ENCODE results near the gene TCN2. TPM values are rescaled to one million over a fixed set of nuclear protein-coding genes. Genes with fewer than 3 reads are reported as not detected.

Gene TCN2
- total RNA-seq, 1 experiment from 2014 or later, result 2.2 TPM

DNA sequence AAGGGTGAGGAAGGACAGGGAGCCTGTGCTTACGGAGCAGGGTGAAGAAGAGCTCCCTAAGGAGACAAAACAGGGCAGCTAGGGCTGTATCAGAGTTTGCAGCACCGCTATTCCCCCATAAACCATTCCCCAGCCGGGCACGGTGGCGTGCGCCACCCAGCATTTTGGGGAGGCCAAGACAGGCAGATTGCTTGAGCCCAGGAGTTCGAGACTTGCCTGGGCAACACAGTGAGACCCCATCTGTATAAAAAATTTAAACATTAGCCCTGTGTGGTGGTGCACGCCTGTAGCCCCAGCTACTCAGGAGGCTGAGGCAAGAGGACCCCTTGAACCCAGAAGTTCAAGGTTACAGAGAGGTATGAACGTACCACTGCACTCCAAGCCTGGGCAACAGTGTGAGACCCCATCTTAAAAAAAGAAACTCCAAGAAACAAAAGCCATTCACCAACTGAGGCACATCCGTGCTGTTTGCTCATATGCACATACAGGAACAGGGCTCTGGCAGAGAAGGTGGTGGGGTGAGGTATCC, 37.2 kb upstream of the TCN2 start:
- H4K20me1 ChIP-seq (ENCODE audit: insufficient read depth), result no peaks in the 10 kb centered on the region
- POLR2A ChIA-PET, result no interaction called here
- no peaks in the 10 kb centered on the region; the same call in 1 of the 2 replicates for H3K27me3 ChIP-seq (ENCODE audit: insufficient read depth, low read length)
- no peak overlapping the region for H3K4me2 ChIP-seq (ENCODE audit: low read length)
- no peaks in the 10 kb centered on the region for H3K9me3 ChIP-seq (ENCODE audit: control insufficient read depth in 1 of 2, insufficient read depth in 1 of 2, low read depth in 1 of 2, low read length in 2 of 2)
- no peaks in the 10 kb centered on the region for H3K36me3 ChIP-seq (ENCODE audit: control insufficient read depth in 1 of 2, insufficient read depth in 2 of 2, low read length in 2 of 2)
- peaks cover 9 to 33% of the 10 kb centered on the region in 2 experiments; a peak in 3 of 4 replicates for H3K4me1 ChIP-seq (ENCODE audit: control insufficient read depth in 1 of 2, insufficient read depth in 2 of 2, low read length in 2 of 2)
- no peaks in the 10 kb centered on the region for H3K79me2 ChIP-seq (ENCODE audit: insufficient read depth, low read length)
- H3K9ac ChIP-seq (ENCODE audit: low read length), result no peak overlapping the region
- no TSS peak for BruUV-seq (replicated peaks)
- TF ChIP-seq SP1 (IDR thresholded peaks at IDR 0.05; ENCODE audit: low read depth), result no peak
- H3K9me2 ChIP-seq (ENCODE audit: insufficient read depth), result no peaks in the 10 kb centered on the region
- no peak overlapping the region for H3K4me3 ChIP-seq (replicated peaks in 1 of 2; ENCODE audit: low read depth in 1 of 2, low read length in 2 of 2)
- ATAC-seq (no peak), DNase-seq (ENCODE audit: low read depth, low spot score) (no peak)
- RAD21 ChIA-PET (ENCODE audit: low non-redundant PET in 1 of 2, low total read pairs in 2 of 2, uncharacterized antibody in 2 of 2, unreplicated experiment in 2 of 2), result no interaction called here
- CTCF ChIA-PET, result no interaction called here
- intact Hi-C loops (cut with micrococcal nuclease), result no loop called here
- no peak overlapping the region for H2AFZ ChIP-seq (ENCODE audit: low read depth, low read length, poor library complexity, severe bottlenecking)
- H3K27ac ChIP-seq (ENCODE audit: low read depth, low read length), result no peak overlapping the region

DNA sequence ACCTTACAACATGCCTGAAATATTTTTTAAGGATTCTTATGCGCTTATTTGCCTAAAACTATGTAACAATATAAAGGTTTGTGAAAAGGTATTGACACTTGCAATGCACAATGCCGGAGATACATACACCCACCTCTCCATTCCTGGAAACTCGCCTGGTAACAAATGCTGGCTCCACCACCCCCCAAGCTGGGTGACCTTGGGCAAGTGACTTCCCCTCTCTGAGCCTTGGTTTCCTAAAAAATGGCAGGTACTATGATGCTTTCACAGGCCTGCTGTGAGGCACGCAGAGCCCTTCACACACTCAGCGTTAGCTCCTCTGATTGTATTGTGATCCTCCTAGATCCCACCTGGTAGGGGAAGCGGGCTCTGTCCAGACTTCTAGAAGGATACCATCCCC, 34.8 kb upstream of the TCN2 start:
- intact Hi-C loops (cut with micrococcal nuclease), result no loop called here

More for the DNA sequence above, 34.8 kb upstream of the TCN2 start:
- Histone ChIP-seq H3K79me2 (ENCODE audit: insufficient read depth, low read length) (no peaks in the 10 kb centered on the region), H3K4me2 (ENCODE audit: low read length) (no peak overlapping the region), H3K4me3 (replicated peaks in 1 of 2; ENCODE audit: low read depth in 1 of 2, low read length in 2 of 2) (no peak overlapping the region), H3K9ac (ENCODE audit: low read length) (no peak overlapping the region), H3K9me3 (ENCODE audit: control insufficient read depth in 1 of 2, insufficient read depth in 1 of 2, low read depth in 1 of 2, low read length in 2 of 2) (no peaks in the 10 kb centered on the region), H4K20me1 (ENCODE audit: insufficient read depth) (no peaks in the 10 kb centered on the region), H3K9me2 (ENCODE audit: insufficient read depth) (no peaks in the 10 kb centered on the region), H3K27me3 (ENCODE audit: insufficient read depth, low read length) (no peaks in the 10 kb centered on the region), H3K36me3 (ENCODE audit: control insufficient read depth in 1 of 2, insufficient read depth in 2 of 2, low read length in 2 of 2) (peaks cover 14 to 19% of the 10 kb centered on the region in 2 experiments; a peak in 3 of 4 replicates), H3K4me1 (ENCODE audit: control insufficient read depth in 1 of 2, insufficient read depth in 2 of 2, low read length in 2 of 2) (peaks cover 6 to 22% of the 10 kb centered on the region in 2 experiments; a peak in 3 of 4 replicates), H2AFZ (ENCODE audit: low read depth, low read length, poor library complexity, severe bottlenecking) (no peak overlapping the region), H3K27ac (ENCODE audit: low read depth, low read length) (no peak overlapping the region)
- DNase-seq (ENCODE audit: low read depth, low spot score), result no peak
- no peak for ATAC-seq
- ChIA-PET CTCF (no interaction called here), POLR2A (no interaction called here), RAD21 (ENCODE audit: low non-redundant PET in 1 of 2, low total read pairs in 2 of 2, uncharacterized antibody in 2 of 2, unreplicated experiment in 2 of 2) (no interaction called here)
- TF ChIP-seq, protein P1, sequence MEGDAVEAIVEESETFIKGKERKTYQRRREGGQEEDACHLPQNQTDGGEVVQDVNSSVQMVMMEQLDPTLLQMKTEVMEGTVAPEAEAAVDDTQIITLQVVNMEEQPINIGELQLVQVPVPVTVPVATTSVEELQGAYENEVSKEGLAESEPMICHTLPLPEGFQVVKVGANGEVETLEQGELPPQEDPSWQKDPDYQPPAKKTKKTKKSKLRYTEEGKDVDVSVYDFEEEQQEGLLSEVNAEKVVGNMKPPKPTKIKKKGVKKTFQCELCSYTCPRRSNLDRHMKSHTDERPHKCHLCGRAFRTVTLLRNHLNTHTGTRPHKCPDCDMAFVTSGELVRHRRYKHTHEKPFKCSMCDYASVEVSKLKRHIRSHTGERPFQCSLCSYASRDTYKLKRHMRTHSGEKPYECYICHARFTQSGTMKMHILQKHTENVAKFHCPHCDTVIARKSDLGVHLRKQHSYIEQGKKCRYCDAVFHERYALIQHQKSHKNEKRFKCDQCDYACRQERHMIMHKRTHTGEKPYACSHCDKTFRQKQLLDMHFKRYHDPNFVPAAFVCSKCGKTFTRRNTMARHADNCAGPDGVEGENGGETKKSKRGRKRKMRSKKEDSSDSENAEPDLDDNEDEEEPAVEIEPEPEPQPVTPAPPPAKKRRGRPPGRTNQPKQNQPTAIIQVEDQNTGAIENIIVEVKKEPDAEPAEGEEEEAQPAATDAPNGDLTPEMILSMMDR (IDR thresholded peaks at IDR 0.05 in 2 of 3, conservative IDR thresholded peaks at IDR 0.05 in 1 of 3; ENCODE audit: borderline replicate concordance in 1 of 3, insufficient read depth in 1 of 3, low read depth in 2 of 3, low read length in 2 of 3), result no peak
- no peak for TF ChIP-seq TCF7L2 (IDR thresholded peaks at IDR 0.05; ENCODE audit: borderline replicate concordance, extremely low read depth, insufficient read depth, insufficient read length)
- TF ChIP-seq, protein P2, sequence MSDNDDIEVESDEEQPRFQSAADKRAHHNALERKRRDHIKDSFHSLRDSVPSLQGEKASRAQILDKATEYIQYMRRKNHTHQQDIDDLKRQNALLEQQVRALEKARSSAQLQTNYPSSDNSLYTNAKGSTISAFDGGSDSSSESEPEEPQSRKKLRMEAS (IDR thresholded peaks at IDR 0.05), result no peak
- TF ChIP-seq POLR2AphosphoS5 (IDR thresholded peaks at IDR 0.05; ENCODE audit: low read depth, low read length), result no peak
- no peak for TF ChIP-seq JUND (IDR thresholded peaks at IDR 0.05)
- no peak for TF ChIP-seq FOSL1 (IDR thresholded peaks at IDR 0.05; ENCODE audit: low read depth)
- TF ChIP-seq YY1 (IDR thresholded peaks at IDR 0.05; ENCODE audit: extremely low read depth, insufficient replicate concordance, low read depth, low read length), result no peak
- TF ChIP-seq, protein P3, sequence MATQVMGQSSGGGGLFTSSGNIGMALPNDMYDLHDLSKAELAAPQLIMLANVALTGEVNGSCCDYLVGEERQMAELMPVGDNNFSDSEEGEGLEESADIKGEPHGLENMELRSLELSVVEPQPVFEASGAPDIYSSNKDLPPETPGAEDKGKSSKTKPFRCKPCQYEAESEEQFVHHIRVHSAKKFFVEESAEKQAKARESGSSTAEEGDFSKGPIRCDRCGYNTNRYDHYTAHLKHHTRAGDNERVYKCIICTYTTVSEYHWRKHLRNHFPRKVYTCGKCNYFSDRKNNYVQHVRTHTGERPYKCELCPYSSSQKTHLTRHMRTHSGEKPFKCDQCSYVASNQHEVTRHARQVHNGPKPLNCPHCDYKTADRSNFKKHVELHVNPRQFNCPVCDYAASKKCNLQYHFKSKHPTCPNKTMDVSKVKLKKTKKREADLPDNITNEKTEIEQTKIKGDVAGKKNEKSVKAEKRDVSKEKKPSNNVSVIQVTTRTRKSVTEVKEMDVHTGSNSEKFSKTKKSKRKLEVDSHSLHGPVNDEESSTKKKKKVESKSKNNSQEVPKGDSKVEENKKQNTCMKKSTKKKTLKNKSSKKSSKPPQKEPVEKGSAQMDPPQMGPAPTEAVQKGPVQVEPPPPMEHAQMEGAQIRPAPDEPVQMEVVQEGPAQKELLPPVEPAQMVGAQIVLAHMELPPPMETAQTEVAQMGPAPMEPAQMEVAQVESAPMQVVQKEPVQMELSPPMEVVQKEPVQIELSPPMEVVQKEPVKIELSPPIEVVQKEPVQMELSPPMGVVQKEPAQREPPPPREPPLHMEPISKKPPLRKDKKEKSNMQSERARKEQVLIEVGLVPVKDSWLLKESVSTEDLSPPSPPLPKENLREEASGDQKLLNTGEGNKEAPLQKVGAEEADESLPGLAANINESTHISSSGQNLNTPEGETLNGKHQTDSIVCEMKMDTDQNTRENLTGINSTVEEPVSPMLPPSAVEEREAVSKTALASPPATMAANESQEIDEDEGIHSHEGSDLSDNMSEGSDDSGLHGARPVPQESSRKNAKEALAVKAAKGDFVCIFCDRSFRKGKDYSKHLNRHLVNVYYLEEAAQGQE (IDR thresholded peaks at IDR 0.05; ENCODE audit: low read depth), result no peak
- TF ChIP-seq, protein P4, sequence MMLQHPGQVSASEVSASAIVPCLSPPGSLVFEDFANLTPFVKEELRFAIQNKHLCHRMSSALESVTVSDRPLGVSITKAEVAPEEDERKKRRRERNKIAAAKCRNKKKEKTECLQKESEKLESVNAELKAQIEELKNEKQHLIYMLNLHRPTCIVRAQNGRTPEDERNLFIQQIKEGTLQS (IDR thresholded peaks at IDR 0.05), result no peak
- TF ChIP-seq POLR2A (IDR thresholded peaks at IDR 0.05; ENCODE audit: borderline replicate concordance, extremely low read depth, insufficient read depth, insufficient read length), result no peak
- TSS peak; percentile 9 for BruUV-seq (replicated peaks)

Measured in HCT116 (cell line).